ENCODE data around the gene VEZF1.

VEZF1 gene

GRCh38 chr17:57966875-57967274 is 21.2 kb downstream of the VEZF1 start:
- no peak for DNase-seq (ENCODE audit: low read depth in 1 of 2, low spot score in 1 of 2)
- Histone ChIP-seq H3K4me3 (replicated peaks; ENCODE audit: insufficient read depth, low read length) (no peak overlapping the region), H3K27me3 (ENCODE audit: insufficient read depth, poor library complexity, severe bottlenecking) (no peaks in the 10 kb centered on the region), H3K27ac (replicated peaks) (no peak overlapping the region)
- TF ChIP-seq POLR2AphosphoS5 (IDR thresholded peaks at IDR 0.05; ENCODE audit: low read depth) (no peak), REST (IDR thresholded peaks at IDR 0.05; ENCODE audit: insufficient replicate concordance, low read depth) (no peak), GABPA (IDR thresholded peaks at IDR 0.05; ENCODE audit: low read depth) (no peak), SPI1 (IDR thresholded peaks at IDR 0.05; ENCODE audit: borderline replicate concordance, low read depth) (no peak)
- TF ChIP-seq, protein P1, sequence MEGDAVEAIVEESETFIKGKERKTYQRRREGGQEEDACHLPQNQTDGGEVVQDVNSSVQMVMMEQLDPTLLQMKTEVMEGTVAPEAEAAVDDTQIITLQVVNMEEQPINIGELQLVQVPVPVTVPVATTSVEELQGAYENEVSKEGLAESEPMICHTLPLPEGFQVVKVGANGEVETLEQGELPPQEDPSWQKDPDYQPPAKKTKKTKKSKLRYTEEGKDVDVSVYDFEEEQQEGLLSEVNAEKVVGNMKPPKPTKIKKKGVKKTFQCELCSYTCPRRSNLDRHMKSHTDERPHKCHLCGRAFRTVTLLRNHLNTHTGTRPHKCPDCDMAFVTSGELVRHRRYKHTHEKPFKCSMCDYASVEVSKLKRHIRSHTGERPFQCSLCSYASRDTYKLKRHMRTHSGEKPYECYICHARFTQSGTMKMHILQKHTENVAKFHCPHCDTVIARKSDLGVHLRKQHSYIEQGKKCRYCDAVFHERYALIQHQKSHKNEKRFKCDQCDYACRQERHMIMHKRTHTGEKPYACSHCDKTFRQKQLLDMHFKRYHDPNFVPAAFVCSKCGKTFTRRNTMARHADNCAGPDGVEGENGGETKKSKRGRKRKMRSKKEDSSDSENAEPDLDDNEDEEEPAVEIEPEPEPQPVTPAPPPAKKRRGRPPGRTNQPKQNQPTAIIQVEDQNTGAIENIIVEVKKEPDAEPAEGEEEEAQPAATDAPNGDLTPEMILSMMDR (IDR thresholded peaks at IDR 0.05; ENCODE audit: insufficient read depth, low read length) = no peak

DNA sequence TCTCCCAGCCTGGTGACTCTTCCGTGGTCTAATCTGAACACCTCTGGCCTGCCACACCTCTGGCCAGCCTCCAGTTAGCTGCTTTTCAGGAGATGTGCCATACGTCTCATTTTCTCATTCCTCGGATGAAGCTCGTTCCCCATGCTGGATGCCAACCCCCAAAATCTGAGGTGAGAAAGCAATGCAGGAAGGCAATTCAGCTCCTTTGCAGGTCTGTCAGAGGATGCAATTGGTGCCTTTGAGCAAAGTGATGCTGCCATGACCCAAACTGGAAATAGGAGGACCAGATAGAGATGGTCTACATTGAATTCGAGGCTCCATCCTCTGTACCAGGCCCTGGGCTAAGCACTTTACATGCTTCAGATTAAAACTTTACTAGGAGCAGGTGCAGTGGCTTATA is 21.8 kb downstream of the VEZF1 start:
- DNase-seq (ENCODE audit: low read depth in 1 of 2, low spot score in 1 of 2) = no peak
- no peak overlapping the region for H3K27ac ChIP-seq (replicated peaks)
- TF ChIP-seq REST (IDR thresholded peaks at IDR 0.05; ENCODE audit: insufficient replicate concordance, low read depth) (no peak), SPI1 (IDR thresholded peaks at IDR 0.05; ENCODE audit: borderline replicate concordance, low read depth) (no peak)
- H3K4me3 ChIP-seq (replicated peaks; ENCODE audit: insufficient read depth, low read length) = no peak overlapping the region
- no peaks in the 10 kb centered on the region for H3K27me3 ChIP-seq (ENCODE audit: insufficient read depth, poor library complexity, severe bottlenecking)

GRCh38 chr17:57965521-57966160 is 22.4 kb downstream of the VEZF1 start:
- no peak for DNase-seq (ENCODE audit: low read depth in 1 of 2, low spot score in 1 of 2)
- Histone ChIP-seq H3K4me3 (replicated peaks; ENCODE audit: insufficient read depth, low read length) (no peak overlapping the region), H3K27me3 (ENCODE audit: insufficient read depth, poor library complexity, severe bottlenecking) (no peaks in the 10 kb centered on the region), H3K27ac (replicated peaks) (no peak overlapping the region)
- TF ChIP-seq, protein P1 (IDR thresholded peaks at IDR 0.05; ENCODE audit: insufficient read depth, low read length) = no peak
- TF ChIP-seq POLR2AphosphoS5 (IDR thresholded peaks at IDR 0.05; ENCODE audit: low read depth) (no peak), SPI1 (IDR thresholded peaks at IDR 0.05; ENCODE audit: borderline replicate concordance, low read depth) (no peak), REST (IDR thresholded peaks at IDR 0.05; ENCODE audit: insufficient replicate concordance, low read depth) (no peak), GABPA (IDR thresholded peaks at IDR 0.05; ENCODE audit: low read depth) (no peak)
